ENCODE measurements around the gene WNT9A. TPM values are rescaled to one million over a fixed set of nuclear protein-coding genes. Genes with fewer than 3 reads are reported as not detected.

Gene WNT9A
- total and polyA plus RNA-seq, 2 donors from 2014 or later: 0.58 to 3.1 TPM

DNA sequence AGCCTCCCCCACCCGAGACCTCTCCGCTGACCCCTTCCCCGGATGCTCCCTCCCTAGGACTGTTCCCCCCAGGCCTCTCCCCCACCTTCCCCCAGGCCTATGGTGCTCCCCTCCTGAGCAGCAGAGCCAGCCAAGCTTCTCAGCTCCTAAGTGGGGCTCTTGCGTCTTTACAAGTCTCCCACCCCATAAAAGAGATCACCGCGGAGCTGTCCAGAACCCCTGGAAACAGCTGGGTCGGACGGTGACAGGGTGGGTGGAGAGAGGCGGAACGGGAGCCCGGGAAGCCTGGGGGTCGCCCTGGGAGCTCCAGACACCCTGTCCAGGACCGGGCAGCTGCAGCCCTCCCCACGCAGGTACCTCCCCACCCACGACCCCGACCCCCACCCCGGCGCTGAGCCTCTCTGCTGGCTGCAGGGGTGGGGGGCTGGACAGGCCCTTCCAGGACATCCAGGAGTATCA lies 61.2 kb downstream of the WNT9A start:
- H3K27ac ChIP-seq (ENCODE audit: low read depth in 2 of 2, low read length in 2 of 2): no peak overlapping the region
- peaks cover 0 to 2% (median 0%) of the 10 kb centered on the region in 3 donors for H3K4me1 ChIP-seq (ENCODE audit: control insufficient read depth in 2 of 3, insufficient read depth in 2 of 3, low read depth in 1 of 3, low read length in 3 of 3)
- peak; percentile 29 to 80 (median 60) for DNase-seq
- H3K36me3 ChIP-seq (ENCODE audit: control insufficient read depth in 2 of 3, insufficient read depth in 3 of 3, low read length in 3 of 3): no peaks in the 10 kb centered on the region
- FAIRE-seq: no peak
- H3K9ac ChIP-seq (ENCODE audit: low read length in 3 of 3): no peak overlapping the region
- H3K9me3 ChIP-seq (ENCODE audit: control insufficient read depth in 2 of 3, insufficient read depth in 1 of 3, low read length in 3 of 3): no peaks in the 10 kb centered on the region
- H3K4me3 ChIP-seq (ENCODE audit: low read length in 3 of 3): no peak overlapping the region
- intact Hi-C loops (cut with DNase I): no loop called here
- H3K27me3 ChIP-seq (ENCODE audit: control insufficient read depth, insufficient read depth, low read length): no peaks in the 10 kb centered on the region
- TF ChIP-seq, protein P1, sequence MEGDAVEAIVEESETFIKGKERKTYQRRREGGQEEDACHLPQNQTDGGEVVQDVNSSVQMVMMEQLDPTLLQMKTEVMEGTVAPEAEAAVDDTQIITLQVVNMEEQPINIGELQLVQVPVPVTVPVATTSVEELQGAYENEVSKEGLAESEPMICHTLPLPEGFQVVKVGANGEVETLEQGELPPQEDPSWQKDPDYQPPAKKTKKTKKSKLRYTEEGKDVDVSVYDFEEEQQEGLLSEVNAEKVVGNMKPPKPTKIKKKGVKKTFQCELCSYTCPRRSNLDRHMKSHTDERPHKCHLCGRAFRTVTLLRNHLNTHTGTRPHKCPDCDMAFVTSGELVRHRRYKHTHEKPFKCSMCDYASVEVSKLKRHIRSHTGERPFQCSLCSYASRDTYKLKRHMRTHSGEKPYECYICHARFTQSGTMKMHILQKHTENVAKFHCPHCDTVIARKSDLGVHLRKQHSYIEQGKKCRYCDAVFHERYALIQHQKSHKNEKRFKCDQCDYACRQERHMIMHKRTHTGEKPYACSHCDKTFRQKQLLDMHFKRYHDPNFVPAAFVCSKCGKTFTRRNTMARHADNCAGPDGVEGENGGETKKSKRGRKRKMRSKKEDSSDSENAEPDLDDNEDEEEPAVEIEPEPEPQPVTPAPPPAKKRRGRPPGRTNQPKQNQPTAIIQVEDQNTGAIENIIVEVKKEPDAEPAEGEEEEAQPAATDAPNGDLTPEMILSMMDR (IDR thresholded peaks at IDR 0.05; ENCODE audit: borderline replicate concordance, extremely low read depth, insufficient read depth): no peak

DNA sequence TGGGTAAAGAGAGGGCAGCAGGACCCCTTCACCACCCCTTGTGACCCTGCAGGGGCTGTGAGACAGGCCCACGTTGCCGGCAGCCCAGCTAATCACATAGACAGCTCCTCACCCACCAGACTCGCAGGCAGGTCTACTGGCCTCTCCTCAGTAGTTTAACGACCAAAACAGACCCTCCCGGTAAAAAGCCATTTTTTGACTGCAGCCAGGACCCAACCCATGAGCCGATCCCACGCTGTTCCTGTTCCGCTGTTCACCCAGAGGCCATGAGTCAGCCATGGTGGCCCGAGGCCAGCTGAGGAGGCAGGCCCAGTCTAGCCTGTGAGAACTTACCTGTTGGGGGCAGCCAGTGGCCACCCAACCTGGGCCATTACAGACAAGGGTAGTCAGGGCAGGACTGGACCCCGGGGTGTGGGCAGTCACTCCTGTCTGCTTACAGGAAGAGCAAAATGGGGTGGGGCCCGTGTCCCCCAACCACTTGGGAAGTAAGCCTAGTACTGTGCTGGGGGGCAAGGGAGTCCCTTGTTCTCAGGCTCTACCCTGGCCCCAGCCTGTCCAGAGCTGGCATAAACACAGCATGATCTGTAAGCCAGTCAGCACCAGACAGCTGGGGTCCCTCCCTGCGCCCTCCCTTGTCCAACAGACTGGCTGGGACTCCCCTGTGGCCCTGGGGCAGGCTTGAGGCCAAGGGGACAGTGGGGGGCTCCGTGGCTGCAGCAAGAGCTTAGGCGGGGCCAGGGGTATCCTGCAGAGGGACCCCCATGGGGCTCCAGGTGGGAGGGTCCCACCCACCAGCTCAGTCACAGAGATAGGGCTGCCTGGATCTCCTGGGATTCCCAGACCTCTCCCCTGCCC lies 61.9 kb downstream of the WNT9A start:
- Histone ChIP-seq H3K27me3 (ENCODE audit: control insufficient read depth, insufficient read depth, low read length) (no peaks in the 10 kb centered on the region), H3K9ac (ENCODE audit: low read length in 3 of 3) (no peak overlapping the region), H3K4me1 (ENCODE audit: control insufficient read depth in 2 of 3, insufficient read depth in 2 of 3, low read depth in 1 of 3, low read length in 3 of 3) (peaks cover 0 to 2% (median 0%) of the 10 kb centered on the region in 3 donors), H3K27ac (ENCODE audit: low read depth in 2 of 2, low read length in 2 of 2) (no peak overlapping the region), H3K36me3 (ENCODE audit: control insufficient read depth in 2 of 3, insufficient read depth in 3 of 3, low read length in 3 of 3) (no peaks in the 10 kb centered on the region), H3K9me3 (ENCODE audit: control insufficient read depth in 2 of 3, insufficient read depth in 1 of 3, low read length in 3 of 3) (no peaks in the 10 kb centered on the region), H3K4me3 (ENCODE audit: low read length in 3 of 3) (no peak overlapping the region)
- FAIRE-seq (no peak), DNase-seq (peak in 2 of 5 donors; percentile 9 to 84)
- TF ChIP-seq, protein P1 (IDR thresholded peaks at IDR 0.05; ENCODE audit: borderline replicate concordance, extremely low read depth, insufficient read depth): no peak
- intact Hi-C loops (cut with DNase I): no loop called here

DNA sequence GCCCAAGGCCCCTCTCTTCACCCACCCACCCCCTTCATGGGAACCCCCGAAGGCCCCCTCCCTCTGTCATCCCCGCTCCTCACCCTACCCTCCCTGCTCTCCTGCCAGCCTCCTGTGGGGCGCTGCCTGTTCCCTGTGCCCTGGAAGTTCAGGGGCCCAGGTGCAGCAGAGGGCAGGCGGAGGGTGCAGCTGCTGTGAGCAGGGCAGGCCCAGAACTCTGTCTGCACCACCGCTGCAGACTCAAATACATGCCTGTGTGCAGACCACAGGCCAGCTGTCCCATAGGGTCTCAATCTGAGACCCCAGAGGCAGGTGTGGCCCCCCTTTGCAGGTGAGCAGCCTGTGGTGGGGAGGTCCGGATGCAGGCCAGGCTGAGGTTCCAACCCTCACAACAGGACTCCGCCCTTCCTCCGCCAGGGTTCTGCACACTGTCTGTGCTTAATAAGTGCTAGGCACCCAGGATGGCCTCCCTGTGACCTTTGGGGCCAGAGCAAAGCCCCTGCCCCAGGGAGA lies 62.5 kb downstream of the WNT9A start:
- Histone ChIP-seq H3K4me1 (ENCODE audit: control insufficient read depth in 2 of 3, insufficient read depth in 2 of 3, low read depth in 1 of 3, low read length in 3 of 3) (peaks cover 0 to 2% (median 0%) of the 10 kb centered on the region in 3 donors), H3K9me3 (ENCODE audit: control insufficient read depth in 2 of 3, insufficient read depth in 1 of 3, low read length in 3 of 3) (no peaks in the 10 kb centered on the region), H3K36me3 (ENCODE audit: control insufficient read depth in 2 of 3, insufficient read depth in 3 of 3, low read length in 3 of 3) (no peaks in the 10 kb centered on the region), H3K9ac (ENCODE audit: low read length in 3 of 3) (no peak overlapping the region), H3K27me3 (ENCODE audit: control insufficient read depth, insufficient read depth, low read length) (no peaks in the 10 kb centered on the region), H3K4me3 (ENCODE audit: low read length in 3 of 3) (no peak overlapping the region), H3K27ac (ENCODE audit: low read depth in 2 of 2, low read length in 2 of 2) (no peak overlapping the region)
- no peak for FAIRE-seq
- intact Hi-C loops (cut with DNase I): no loop called here
- TF ChIP-seq, protein P1 (IDR thresholded peaks at IDR 0.05; ENCODE audit: borderline replicate concordance, extremely low read depth, insufficient read depth): no peak
- peak in 2 of 5 donors; percentile 9 to 63 for DNase-seq

All from kidney (tissue), 14 donors.